Measurements from ENCODE around the gene AMMECR1L.

DNA sequence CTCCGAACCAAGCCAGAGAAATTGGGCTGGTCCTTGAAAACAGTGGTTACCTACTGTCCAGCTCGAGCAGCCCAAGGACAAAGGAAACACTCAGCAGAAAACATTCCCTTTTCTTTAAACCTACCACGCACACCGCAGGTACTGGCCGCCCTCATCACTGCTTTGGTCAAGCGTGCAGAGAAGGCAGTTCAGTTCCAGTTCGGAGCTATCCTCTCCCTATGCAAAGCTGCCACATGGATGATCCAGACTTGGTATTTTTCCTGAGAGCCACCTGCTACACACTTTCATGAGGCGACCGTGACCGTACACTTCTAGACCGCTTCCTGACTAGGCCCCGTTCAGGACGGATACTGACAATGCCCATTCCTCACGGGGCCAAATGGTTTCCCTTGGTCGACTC is 23.5 kb downstream of the AMMECR1L start:
- TF ChIP-seq, protein P1, sequence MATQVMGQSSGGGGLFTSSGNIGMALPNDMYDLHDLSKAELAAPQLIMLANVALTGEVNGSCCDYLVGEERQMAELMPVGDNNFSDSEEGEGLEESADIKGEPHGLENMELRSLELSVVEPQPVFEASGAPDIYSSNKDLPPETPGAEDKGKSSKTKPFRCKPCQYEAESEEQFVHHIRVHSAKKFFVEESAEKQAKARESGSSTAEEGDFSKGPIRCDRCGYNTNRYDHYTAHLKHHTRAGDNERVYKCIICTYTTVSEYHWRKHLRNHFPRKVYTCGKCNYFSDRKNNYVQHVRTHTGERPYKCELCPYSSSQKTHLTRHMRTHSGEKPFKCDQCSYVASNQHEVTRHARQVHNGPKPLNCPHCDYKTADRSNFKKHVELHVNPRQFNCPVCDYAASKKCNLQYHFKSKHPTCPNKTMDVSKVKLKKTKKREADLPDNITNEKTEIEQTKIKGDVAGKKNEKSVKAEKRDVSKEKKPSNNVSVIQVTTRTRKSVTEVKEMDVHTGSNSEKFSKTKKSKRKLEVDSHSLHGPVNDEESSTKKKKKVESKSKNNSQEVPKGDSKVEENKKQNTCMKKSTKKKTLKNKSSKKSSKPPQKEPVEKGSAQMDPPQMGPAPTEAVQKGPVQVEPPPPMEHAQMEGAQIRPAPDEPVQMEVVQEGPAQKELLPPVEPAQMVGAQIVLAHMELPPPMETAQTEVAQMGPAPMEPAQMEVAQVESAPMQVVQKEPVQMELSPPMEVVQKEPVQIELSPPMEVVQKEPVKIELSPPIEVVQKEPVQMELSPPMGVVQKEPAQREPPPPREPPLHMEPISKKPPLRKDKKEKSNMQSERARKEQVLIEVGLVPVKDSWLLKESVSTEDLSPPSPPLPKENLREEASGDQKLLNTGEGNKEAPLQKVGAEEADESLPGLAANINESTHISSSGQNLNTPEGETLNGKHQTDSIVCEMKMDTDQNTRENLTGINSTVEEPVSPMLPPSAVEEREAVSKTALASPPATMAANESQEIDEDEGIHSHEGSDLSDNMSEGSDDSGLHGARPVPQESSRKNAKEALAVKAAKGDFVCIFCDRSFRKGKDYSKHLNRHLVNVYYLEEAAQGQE (IDR thresholded peaks at IDR 0.05) = no peak
- no peak for TF ChIP-seq SMC3 (IDR thresholded peaks at IDR 0.05)
- TF ChIP-seq, protein P2, sequence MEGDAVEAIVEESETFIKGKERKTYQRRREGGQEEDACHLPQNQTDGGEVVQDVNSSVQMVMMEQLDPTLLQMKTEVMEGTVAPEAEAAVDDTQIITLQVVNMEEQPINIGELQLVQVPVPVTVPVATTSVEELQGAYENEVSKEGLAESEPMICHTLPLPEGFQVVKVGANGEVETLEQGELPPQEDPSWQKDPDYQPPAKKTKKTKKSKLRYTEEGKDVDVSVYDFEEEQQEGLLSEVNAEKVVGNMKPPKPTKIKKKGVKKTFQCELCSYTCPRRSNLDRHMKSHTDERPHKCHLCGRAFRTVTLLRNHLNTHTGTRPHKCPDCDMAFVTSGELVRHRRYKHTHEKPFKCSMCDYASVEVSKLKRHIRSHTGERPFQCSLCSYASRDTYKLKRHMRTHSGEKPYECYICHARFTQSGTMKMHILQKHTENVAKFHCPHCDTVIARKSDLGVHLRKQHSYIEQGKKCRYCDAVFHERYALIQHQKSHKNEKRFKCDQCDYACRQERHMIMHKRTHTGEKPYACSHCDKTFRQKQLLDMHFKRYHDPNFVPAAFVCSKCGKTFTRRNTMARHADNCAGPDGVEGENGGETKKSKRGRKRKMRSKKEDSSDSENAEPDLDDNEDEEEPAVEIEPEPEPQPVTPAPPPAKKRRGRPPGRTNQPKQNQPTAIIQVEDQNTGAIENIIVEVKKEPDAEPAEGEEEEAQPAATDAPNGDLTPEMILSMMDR (IDR thresholded peaks at IDR 0.05) = no peak
- no peak for TF ChIP-seq NR3C1 (IDR thresholded peaks at IDR 0.05)
